GM12892 (cell line): ENCODE data around the gene ST6GALNAC5.

Experiments used
- POLR2A ChIP-seq: IDR thresholded peaks from 2 replicates; pipeline ENCODE4 v1.6.1; 2011; ENCODE audit warnings: low read depth, low read length, control low read depth
- POLR2AphosphoS5 ChIP-seq: IDR thresholded peaks from 2 replicates; pipeline ENCODE4 v1.6.1; 2011; ENCODE audit warnings: low read depth, low read length, control low read depth
- TAF1 ChIP-seq: IDR thresholded peaks from 2 replicates; pipeline ENCODE4 v1.6.1; 2011; ENCODE audit warnings: low read depth, mild to moderate bottlenecking, control low read depth, low read length, borderline replicate concordance

DNA sequence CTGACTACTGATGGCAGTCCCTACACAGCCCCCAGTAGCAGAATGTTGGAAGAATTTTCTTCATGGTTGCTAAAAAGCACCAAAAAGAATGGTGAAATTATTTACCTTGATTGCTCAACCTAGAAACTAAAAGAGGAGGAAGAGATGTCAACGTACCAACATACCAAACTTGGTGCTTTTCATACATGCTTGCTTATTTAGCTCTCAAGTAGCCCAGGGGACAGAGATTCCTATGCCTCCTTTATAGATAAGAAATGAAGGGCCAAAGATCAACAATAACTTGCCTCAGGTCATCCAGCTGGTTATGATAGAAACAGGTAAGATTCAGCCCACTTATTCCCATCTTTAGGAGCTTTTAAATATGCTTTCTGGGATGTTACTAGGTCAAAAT lies 181.3 kb downstream of the ST6GALNAC5 start:
- no peak for TF ChIP-seq POLR2A
- TF ChIP-seq POLR2AphosphoS5 = no peak
- TF ChIP-seq TAF1 = no peak
